ENCODE results near the gene SSUH2.
"Not testable (repeated sequence)": the region's sequence is repeated elsewhere in the genome, so short reads cannot be mapped to it uniquely, and the experiment has no call there.

Gene SSUH2, protein sequence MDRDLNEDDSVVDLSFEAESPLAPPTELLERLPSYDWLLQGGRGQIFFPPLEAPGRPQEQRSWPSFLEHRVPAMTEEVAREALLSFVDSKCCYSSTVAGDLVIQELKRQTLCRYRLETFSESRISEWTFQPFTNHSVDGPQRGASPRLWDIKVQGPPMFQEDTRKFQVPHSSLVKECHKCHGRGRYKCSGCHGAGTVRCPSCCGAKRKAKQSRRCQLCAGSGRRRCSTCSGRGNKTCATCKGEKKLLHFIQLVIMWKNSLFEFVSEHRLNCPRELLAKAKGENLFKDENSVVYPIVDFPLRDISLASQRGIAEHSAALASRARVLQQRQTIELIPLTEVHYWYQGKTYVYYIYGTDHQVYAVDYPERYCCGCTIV

GRCh38 chr3:8644748-8645390, at the start of gene SSUH2:
SSUH2 (minus strand) TSS chr3:8644798; CDS start chr3:8644758, 40 bp downstream.
- no peak for DNase-seq

GRCh38 chr3:8691295-8691694, 46.7 kb upstream of the SSUH2 start:
- not testable (repeated sequence) for DNase-seq

- DNase-seq = not testable (repeated sequence)
These were observed 40.4 kb upstream of the SSUH2 start for GRCh38 chr3:8684992-8685391.

- not testable (repeated sequence) for DNase-seq
These were observed 38.4 kb upstream of the SSUH2 start for GRCh38 chr3:8682850-8683574.

DNA sequence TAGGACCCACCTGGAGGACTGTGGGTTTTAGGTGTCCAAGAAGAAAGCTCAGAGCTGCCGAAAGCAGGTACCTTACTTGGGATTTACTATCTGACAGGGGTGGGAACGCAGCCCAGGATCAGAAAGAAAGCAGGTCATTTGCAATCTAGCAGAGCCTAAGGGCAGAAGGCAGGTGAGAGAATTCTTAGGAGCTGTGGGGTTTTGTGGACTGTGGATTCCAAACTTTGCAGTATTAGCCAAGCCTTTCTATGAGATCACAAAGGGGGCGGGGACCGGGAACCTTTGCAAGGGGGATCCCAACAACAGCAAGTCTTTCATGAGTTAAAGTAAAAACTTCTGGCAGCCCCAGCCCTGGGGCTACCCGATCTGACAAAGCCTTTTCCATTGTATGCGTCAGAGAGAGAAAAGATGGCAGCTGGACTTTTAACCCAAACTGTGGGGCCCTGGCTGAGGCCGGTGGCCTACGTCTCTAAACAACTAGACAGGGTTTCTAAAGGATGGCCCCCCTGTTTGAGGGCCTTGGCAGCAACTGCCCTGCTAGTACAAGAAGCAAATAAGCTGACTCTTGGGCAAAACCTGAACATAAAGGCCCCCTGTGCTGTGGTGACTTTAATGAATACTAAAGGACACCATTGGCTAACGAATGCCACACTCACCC, 37.4 kb upstream of the SSUH2 start:
- DNase-seq = not testable (repeated sequence)

DNA sequence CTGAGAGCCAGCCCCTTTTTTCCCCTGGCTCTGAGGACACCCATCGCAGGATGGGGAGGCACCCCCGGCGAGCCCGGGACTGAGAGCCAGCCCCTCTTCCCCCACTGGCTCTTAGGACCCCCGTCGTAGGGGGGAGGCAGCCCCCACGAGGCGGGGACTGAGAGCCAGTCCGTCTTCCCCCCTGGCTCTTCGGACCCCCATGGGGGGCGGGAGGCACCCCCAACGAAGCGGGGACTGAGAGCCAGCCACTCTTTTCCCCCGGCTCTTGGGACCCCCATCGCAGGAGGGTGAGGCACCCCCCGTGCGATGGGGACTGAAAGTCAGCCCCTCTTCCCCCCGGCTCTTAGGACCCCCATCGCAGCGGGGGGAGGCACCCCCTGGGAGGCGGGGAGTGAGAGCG, 36.8 kb upstream of the SSUH2 start:
- no peak for DNase-seq

GRCh38 chr3:8679817-8680553, 35.4 kb upstream of the SSUH2 start:
- peak; percentile 6 for DNase-seq

GRCh38 chr3:8678751-8679150, 34.2 kb upstream of the SSUH2 start:
- peak; percentile 5 for DNase-seq

- not testable (repeated sequence) for DNase-seq
These were observed 32.7 kb upstream of the SSUH2 start for GRCh38 chr3:8677258-8677657.

GRCh38 chr3:8675591-8675990, 31.0 kb upstream of the SSUH2 start:
- not testable (repeated sequence) for DNase-seq

DNA sequence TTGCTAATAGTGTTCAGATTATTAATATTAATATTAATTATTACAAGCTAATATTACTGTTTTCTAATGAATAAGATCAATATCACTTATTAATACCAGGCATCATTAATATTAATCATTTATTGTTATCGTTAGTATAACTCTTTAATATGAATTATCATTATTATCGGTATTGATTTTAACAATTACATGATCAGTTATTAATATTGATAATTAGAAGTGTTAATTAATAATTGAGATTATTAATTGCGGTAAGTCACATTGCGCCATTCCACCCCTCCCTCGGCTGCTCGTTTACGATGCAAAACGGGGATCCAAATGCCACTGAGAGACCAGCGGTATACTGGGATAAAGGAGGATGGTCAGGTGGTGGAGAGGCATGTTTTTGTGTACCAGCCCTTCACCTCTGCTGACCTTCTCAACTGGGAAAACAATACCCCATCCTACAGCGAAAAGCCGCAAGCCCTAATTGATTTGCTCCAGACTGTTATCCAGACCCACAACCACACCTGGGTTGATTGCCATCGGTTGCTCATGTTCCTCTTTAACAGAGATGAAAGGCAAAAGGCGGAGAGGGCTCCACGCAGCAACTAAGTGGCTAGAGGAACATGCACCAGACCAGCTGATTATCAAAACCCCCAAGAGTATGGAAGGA, 28.6 kb upstream of the SSUH2 start:
- DNase-seq = no peak

DNA sequence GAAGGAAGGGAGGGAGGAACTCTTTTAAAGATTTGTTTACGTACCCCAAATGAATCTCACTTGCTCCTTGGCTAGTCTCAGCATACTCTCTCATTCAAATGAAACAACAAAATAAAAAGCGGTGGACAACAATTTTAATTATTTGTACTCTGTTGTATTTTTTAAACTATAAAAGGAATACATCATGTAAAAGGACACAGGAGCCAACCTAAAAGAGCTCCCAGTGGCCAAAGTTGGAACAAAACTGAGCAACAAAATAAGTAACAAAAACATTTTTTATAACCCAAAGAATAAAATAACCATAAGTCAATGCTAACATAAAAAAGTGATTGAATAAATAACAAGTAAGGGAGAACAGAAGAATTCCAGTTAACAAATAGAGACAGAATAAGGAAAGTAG, 24.4 kb upstream of the SSUH2 start:
- DNase-seq = no peak

GRCh38 chr3:8668216-8668615, 23.6 kb upstream of the SSUH2 start:
- no peak for DNase-seq

DNA sequence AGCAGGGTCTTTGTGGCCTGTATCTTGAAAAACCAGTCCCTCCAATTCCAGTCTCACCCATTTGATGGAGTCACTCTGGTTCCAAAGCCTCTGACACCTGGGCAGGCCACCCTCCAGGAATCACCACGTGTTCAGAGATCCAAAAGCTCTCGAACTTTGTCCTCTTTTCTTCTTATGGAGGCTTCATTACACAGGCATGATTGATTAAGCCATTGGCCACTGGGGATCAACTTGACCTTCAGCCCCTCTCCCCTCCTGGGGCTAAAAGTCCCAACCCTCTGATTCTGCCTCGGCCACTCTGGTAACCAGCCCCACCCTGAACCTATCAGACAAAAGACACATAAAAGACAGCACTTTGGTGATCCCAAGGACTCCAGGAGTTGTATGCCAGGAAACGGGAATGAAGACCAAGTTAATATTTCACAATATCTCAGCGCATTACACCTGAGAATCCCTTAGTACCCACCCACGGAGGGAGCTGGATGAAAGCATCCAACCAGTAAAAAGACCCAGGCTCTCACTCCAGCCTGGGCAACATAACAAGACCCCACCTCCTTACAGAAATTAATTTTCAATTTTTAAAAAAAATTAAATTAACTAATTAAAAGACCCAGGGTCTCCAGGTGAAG, 23.0 kb upstream of the SSUH2 start:
- DNase-seq = no peak

- no peak for DNase-seq
These were observed 20.9 kb upstream of the SSUH2 start for GRCh38 chr3:8665407-8665896.

DNA sequence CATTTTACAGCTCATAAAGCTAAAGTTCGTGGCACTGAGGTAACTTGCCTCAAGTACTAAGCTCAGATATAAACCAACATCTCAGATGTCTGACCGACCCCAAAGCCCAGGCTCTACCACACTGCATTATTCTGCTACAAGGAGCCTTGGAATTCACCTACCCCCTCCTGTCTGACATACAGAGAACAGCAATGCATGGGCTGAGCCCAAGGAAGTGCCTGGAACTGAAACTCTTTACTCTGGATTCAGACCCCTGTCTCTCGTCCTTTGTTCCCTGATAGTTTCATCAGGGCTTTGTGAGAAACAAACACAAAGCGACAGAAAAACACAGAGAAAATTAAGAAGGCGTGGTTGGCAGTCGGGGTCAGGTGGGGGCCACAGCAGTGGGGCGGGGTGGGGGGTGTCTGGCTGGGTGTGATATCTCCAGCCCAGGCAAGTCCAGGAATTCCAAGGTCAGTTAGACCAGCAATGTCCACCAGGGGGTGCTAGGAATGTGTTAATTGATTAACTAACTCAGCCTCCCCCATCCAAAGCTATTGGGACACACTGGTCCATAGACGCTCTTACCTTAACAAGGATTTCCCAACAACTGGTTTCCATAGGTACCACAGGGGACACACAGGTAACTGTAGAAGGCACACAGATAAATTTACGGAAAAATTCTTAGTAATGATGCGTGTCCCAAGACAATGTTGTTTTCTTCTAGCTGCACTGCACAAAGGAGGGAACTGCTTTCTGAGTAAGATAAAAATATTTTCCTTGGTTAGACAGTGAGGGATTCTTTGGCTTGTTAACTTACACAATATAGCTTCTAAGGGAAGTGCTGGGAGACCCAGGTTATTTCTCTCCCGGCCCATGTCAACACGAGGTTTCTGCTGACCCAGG, 18.8 kb upstream of the SSUH2 start:
- DNase-seq = peak; percentile 89

- DNase-seq = no peak
These were observed 18.0 kb upstream of the SSUH2 start for GRCh38 chr3:8662594-8662993.

DNA sequence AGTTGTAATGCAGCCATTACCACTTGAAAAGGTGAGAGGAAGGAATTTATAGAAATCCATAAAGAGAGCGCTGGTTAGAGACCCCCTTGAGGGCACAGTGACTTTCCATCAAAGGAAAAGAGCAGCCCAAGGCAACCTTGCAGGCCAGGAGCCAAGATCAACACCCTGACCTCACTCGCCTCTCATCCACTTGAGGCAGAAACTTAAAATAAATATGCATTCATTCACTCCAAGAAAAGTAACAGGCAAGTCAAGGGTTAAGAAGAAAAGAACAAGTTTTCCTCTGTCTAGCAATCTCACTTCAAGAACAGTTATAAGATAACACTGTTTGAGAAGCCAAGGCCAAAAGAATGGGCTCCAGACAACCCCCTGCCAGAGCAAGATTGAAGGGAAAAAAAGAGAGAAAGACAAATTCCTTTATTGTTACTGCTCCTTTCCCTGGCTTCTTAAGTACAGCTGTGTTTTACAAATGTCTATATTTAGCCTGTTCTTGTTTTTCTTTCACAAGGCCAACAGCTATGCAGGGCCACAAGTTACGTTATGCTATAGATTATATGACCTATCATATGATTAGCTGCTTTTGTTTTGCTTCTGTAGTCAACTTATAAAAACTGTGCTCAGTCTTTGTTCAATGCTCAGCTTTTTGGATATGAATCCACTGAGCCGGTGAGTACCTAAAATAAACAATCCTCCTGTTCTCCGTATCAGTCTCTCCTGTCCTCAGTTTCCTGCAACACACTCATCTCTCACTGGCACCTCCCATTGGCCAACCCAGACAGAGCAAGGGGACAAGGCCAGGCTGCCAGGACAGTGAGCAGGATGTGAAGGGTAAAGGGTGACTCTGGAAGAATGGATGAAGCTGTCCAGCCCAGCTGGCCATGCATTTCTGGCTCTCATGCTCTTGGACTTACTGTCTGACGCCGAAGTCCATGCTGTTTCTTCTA, 15.8 kb upstream of the SSUH2 start:
- DNase-seq = no peak

- DNase-seq = no peak
These were observed 14.6 kb upstream of the SSUH2 start for GRCh38 chr3:8659242-8659641.
